ENCODE measurements around the gene PANK2.

Gene PANK2

GRCh38 chr20:3864518-3864917 is 24.7 kb upstream of the PANK2 start:
- H3K4me3 ChIP-seq (ENCODE audit: low read depth, low read length, poor library complexity, severe bottlenecking) = no peak overlapping the region
- H3K9me2 ChIP-seq (ENCODE audit: low read depth, low read length) = no peaks in the 10 kb centered on the region
- no peaks in the 10 kb centered on the region for H3F3A ChIP-seq (ENCODE audit: insufficient read depth, low read length)
- H2AFZ ChIP-seq (ENCODE audit: low read length) = no peak overlapping the region
- no peak overlapping the region for H3K4me2 ChIP-seq (ENCODE audit: low read length)
- no peaks in the 10 kb centered on the region for H3K27me3 ChIP-seq (ENCODE audit: insufficient read depth, low read length)
- TF ChIP-seq CTCF (IDR thresholded peaks at IDR 0.05; ENCODE audit: low read length) (no peak), EZH2 (IDR thresholded peaks at IDR 0.05; ENCODE audit: borderline replicate concordance, low read length) (no peak)
- no peak overlapping the region for H3K27ac ChIP-seq (ENCODE audit: low read depth, low read length, poor library complexity, severe bottlenecking)
- H3K79me2 ChIP-seq (ENCODE audit: insufficient read depth, low read length) = no peaks in the 10 kb centered on the region
- no peak overlapping the region for H3K9ac ChIP-seq (ENCODE audit: low read length)
- no peaks in the 10 kb centered on the region for H3K4me1 ChIP-seq (ENCODE audit: insufficient read depth, low read length, severe bottlenecking)
- peaks cover 74% of the 10 kb centered on the region for H3K36me3 ChIP-seq (ENCODE audit: insufficient read depth, low read length)
- no peaks in the 10 kb centered on the region for H4K20me1 ChIP-seq (ENCODE audit: insufficient read depth, low read length)
- H3K9me3 ChIP-seq (ENCODE audit: low read length) = peaks cover 3% of the 10 kb centered on the region; the same call in 1 of the 2 replicates

GRCh38 chr20:3865152-3865886 is 23.9 kb upstream of the PANK2 start:
- peaks cover 71% of the 10 kb centered on the region for H3K36me3 ChIP-seq (ENCODE audit: insufficient read depth, low read length)

GRCh38 chr20:3865887-3866407 is 23.2 kb upstream of the PANK2 start:
- H3K9ac ChIP-seq (ENCODE audit: low read length) = no peak overlapping the region
- no peak overlapping the region for H2AFZ ChIP-seq (ENCODE audit: low read length)
- no peaks in the 10 kb centered on the region for H3K79me2 ChIP-seq (ENCODE audit: insufficient read depth, low read length)
- TF ChIP-seq CTCF (IDR thresholded peaks at IDR 0.05; ENCODE audit: low read length) (no peak), EZH2 (IDR thresholded peaks at IDR 0.05; ENCODE audit: borderline replicate concordance, low read length) (no peak)
- H3K36me3 ChIP-seq (ENCODE audit: insufficient read depth, low read length) = peaks cover 71% of the 10 kb centered on the region
- H3K4me2 ChIP-seq (ENCODE audit: low read length) = no peak overlapping the region
- H4K20me1 ChIP-seq (ENCODE audit: insufficient read depth, low read length) = no peaks in the 10 kb centered on the region
- no peaks in the 10 kb centered on the region for H3F3A ChIP-seq (ENCODE audit: insufficient read depth, low read length)
- no peaks in the 10 kb centered on the region for H3K27me3 ChIP-seq (ENCODE audit: insufficient read depth, low read length)
- no peak overlapping the region for H3K4me3 ChIP-seq (ENCODE audit: low read depth, low read length, poor library complexity, severe bottlenecking)
- H3K9me2 ChIP-seq (ENCODE audit: low read depth, low read length) = no peaks in the 10 kb centered on the region
- no peak overlapping the region for H3K27ac ChIP-seq (ENCODE audit: low read depth, low read length, poor library complexity, severe bottlenecking)
- H3K4me1 ChIP-seq (ENCODE audit: insufficient read depth, low read length, severe bottlenecking) = no peaks in the 10 kb centered on the region
- peaks cover 3% of the 10 kb centered on the region; the same call in 1 of the 2 replicates for H3K9me3 ChIP-seq (ENCODE audit: low read length)

More at GRCh38 chr20:3865152-3865886, 23.9 kb upstream of the PANK2 start:
- no peak overlapping the region for H3K4me2 ChIP-seq (ENCODE audit: low read length)
- H4K20me1 ChIP-seq (ENCODE audit: insufficient read depth, low read length) = no peaks in the 10 kb centered on the region
- H3K27me3 ChIP-seq (ENCODE audit: insufficient read depth, low read length) = no peaks in the 10 kb centered on the region
- H3K9me2 ChIP-seq (ENCODE audit: low read depth, low read length) = no peaks in the 10 kb centered on the region
- H3K4me3 ChIP-seq (ENCODE audit: low read depth, low read length, poor library complexity, severe bottlenecking) = no peak overlapping the region
- H3K27ac ChIP-seq (ENCODE audit: low read depth, low read length, poor library complexity, severe bottlenecking) = no peak overlapping the region
- H3K9ac ChIP-seq (ENCODE audit: low read length) = no peak overlapping the region
- H3F3A ChIP-seq (ENCODE audit: insufficient read depth, low read length) = no peaks in the 10 kb centered on the region
- H3K4me1 ChIP-seq (ENCODE audit: insufficient read depth, low read length, severe bottlenecking) = no peaks in the 10 kb centered on the region
- H3K9me3 ChIP-seq (ENCODE audit: low read length) = peaks cover 3% of the 10 kb centered on the region; the same call in 1 of the 2 replicates
- TF ChIP-seq CTCF (IDR thresholded peaks at IDR 0.05; ENCODE audit: low read length) (no peak), EZH2 (IDR thresholded peaks at IDR 0.05; ENCODE audit: borderline replicate concordance, low read length) (no peak)
- no peaks in the 10 kb centered on the region for H3K79me2 ChIP-seq (ENCODE audit: insufficient read depth, low read length)
- no peak overlapping the region for H2AFZ ChIP-seq (ENCODE audit: low read length)
